Activated T-helper 1 cell treated with anti-CD3 and anti-CD28 coated beads, Interleukin-2, amount 50 U/mL, for 16 hours (primary cell): ENCODE measurements around the gene ZFX.
"Not testable (repeated sequence)": the region's sequence is repeated elsewhere in the genome, so short reads cannot be mapped to it uniquely, and the experiment has no call there.

Experiments
- DNase-seq, 2 donors: peaks; one replicate each; pipeline ENCODE4 v3.0.0-alpha.2; 2020; ENCODE audit warnings: low read depth in 1 of 2, low spot score in 1 of 2

The ZFX gene

GRCh38 chrX:24151513-24151912, 2.0 kb downstream of the ZFX start:
- DNase-seq: no peak

GRCh38 chrX:24153178-24153795, 3.8 kb downstream of the ZFX start:
- DNase-seq: no peak

- no peak for DNase-seq
Observed at GRCh38 chrX:24153796-24154189, 4.3 kb downstream of the ZFX start.

GRCh38 chrX:24154490-24155034, 5.0 kb downstream of the ZFX start:
- DNase-seq: no peak

- DNase-seq: not testable (repeated sequence)
Observed at GRCh38 chrX:24155747-24156146, 6.2 kb downstream of the ZFX start.

GRCh38 chrX:24156177-24156576, 6.6 kb downstream of the ZFX start:
- DNase-seq: no peak

- no peak for DNase-seq
Observed at GRCh38 chrX:24158881-24159280, 9.4 kb downstream of the ZFX start.

- no peak for DNase-seq
Observed at GRCh38 chrX:24166078-24166477, 16.5 kb downstream of the ZFX start.

GRCh38 chrX:24167719-24168472, 18.4 kb downstream of the ZFX start:
- no peak for DNase-seq

- DNase-seq: no peak
Observed at GRCh38 chrX:24168807-24169206, 19.3 kb downstream of the ZFX start.

- no peak for DNase-seq
Observed at GRCh38 chrX:24169211-24169610, 19.7 kb downstream of the ZFX start.

- no peak for DNase-seq
Observed at GRCh38 chrX:24173115-24173847, 23.8 kb downstream of the ZFX start.

GRCh38 chrX:24175276-24175675, 25.7 kb downstream of the ZFX start:
- no peak for DNase-seq

GRCh38 chrX:24178441-24178840, 28.9 kb downstream of the ZFX start:
- no peak for DNase-seq

GRCh38 chrX:24184018-24184417, 34.5 kb downstream of the ZFX start:
- no peak for DNase-seq

- no peak for DNase-seq
Observed at GRCh38 chrX:24186483-24186882, 37.0 kb downstream of the ZFX start.

- no peak for DNase-seq
Observed at GRCh38 chrX:24186986-24187385, 37.5 kb downstream of the ZFX start.

- no peak for DNase-seq
Observed at GRCh38 chrX:24189490-24189889, 40.0 kb downstream of the ZFX start.

- no peak for DNase-seq
Observed at GRCh38 chrX:24190500-24191156, 41.1 kb downstream of the ZFX start.

- DNase-seq: no peak
Observed at GRCh38 chrX:24196509-24196908, 47.0 kb downstream of the ZFX start.

GRCh38 chrX:24198101-24198500, 48.6 kb downstream of the ZFX start:
- no peak for DNase-seq
